ENCODE measurements around the gene VAMP8.

DNA sequence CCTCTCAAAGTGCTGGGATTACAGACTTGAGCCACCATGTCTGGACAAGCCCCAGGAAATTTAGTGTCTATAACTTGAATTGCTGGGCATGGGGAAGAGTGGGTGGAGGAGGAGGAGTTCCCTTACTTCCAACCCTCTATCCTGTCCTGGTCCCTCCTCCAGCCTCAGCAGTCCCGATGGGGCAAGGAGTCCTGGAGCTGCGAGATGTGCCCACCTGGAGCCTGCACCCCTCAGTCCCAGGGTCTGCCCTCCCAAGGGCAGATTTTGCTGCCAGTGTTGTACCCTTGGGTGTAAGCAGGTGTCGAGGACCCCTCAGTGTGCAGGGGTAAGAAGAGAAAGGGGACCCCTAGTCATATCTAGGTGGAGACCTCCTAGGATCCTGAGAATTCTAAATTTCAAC is 2.8 kb downstream of the VAMP8 start:
- TF ChIP-seq, protein P1, sequence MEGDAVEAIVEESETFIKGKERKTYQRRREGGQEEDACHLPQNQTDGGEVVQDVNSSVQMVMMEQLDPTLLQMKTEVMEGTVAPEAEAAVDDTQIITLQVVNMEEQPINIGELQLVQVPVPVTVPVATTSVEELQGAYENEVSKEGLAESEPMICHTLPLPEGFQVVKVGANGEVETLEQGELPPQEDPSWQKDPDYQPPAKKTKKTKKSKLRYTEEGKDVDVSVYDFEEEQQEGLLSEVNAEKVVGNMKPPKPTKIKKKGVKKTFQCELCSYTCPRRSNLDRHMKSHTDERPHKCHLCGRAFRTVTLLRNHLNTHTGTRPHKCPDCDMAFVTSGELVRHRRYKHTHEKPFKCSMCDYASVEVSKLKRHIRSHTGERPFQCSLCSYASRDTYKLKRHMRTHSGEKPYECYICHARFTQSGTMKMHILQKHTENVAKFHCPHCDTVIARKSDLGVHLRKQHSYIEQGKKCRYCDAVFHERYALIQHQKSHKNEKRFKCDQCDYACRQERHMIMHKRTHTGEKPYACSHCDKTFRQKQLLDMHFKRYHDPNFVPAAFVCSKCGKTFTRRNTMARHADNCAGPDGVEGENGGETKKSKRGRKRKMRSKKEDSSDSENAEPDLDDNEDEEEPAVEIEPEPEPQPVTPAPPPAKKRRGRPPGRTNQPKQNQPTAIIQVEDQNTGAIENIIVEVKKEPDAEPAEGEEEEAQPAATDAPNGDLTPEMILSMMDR (conservative IDR thresholded peaks at IDR 0.05 in 1 of 2, IDR thresholded peaks at IDR 0.05 in 1 of 2; ENCODE audit: low read depth in 1 of 2, low read length in 2 of 2) = no peak
- TF ChIP-seq EZH2 (IDR thresholded peaks at IDR 0.05; ENCODE audit: low read length, missing control alignments) = no peak
